UCSD-AML1 (cell line): ENCODE measurements around the gene ISL2.

ENCODE experiments used
- DNase-seq: peaks from one replicate; lab custom pipeline; 2025; ENCODE audit not compliant: unreplicated experiment; lab: John Stamatoyannopoulos, UW

Gene ISL2

GRCh38 chr15:76341366-76342057, 4.9 kb downstream of the ISL2 start:
- no peak for DNase-seq

- DNase-seq, result no peak
Measured at GRCh38 chr15:76342058-76342381, 5.4 kb downstream of the ISL2 start.

DNA sequence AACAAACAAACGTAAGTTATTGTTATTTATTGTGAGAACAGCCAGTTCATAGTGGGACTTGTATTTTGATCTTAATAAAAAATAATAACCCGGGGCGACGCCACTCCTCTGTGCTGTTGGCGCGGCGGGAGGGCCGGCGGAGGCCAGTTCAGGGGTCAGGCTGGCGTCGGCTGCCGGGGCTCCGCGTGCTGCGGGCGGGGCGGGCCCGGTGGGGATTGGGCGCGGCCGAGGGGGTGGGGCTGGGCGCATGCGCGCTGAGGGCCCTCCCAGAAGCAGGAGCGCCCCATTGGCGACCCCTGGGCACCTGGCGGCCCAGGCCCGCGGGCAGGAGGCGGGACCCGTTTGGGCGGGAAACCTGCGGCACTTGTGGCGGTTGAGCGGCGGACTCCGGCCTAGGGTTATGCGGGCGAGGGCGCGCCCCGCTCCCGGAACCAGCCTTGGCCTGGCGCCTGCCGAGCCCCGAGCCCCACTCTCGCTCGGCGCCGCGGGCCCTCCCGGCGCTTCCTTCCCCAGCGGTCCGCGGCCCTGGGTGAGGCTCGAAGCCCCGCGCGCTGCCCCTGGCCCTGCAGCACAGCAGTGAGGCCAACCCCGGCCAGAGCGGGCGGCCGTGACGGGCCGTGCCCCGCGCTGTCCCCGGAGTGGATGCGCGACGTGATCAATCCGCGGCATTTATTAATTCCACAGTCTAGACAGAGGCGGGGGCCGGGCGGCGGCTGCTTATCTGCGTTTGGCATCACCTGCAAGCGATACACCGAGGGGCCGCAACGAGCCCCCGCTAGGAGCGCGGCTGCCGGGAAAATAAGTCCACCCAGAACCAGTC, 6.0 kb downstream of the ISL2 start:
- DNase-seq, result no peak

GRCh38 chr15:76343313-76343996, 6.9 kb downstream of the ISL2 start:
- DNase-seq, result no peak

- no peak for DNase-seq
Measured at GRCh38 chr15:76344893-76345582, 8.5 kb downstream of the ISL2 start.

DNA sequence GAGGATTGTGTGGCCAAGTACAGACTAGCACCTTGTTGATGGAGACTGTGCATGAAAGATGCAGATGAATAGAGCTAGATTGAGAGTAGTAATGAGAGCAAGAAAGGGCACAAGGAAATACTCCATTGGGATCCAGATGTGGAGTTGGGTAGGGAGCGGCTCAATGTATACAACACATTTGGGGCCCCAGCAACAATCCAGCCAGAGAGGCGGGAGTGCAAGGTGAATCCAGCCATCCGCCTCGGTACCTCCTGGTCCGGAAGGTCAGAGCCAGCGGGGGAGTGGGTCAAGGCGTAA, 9.0 kb downstream of the ISL2 start:
- no peak for DNase-seq

- DNase-seq, result no peak
Measured at GRCh38 chr15:76345880-76346668, 9.5 kb downstream of the ISL2 start.

GRCh38 chr15:76346669-76347481, 10.3 kb downstream of the ISL2 start:
- DNase-seq, result no peak

DNA sequence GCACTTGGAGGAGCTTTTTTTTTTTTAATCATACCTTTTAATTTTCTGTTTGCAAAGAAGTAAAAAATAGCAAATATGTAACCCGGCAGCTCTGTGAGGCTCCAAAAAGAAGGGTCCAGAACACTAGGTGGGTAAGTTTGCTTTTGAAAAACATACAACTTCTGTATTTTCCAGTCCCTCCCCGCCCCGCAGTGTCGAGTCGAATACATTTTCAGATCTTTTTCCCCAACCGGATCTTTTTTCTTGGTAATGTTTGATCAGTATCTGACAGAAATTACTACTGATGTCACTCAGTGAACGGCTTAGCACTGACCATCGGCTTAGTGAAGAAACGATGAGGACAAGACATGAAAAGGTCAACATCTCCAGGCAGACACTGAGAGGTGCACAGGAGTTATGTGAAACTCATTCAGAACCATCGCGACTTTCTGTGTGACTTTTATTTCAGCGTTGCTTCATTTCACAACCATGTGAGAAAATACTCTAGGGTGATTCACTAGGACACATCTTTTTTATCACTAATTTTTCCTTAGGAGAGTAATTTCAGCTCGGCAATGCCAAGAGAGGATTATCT, 11.0 kb downstream of the ISL2 start:
- DNase-seq, result no peak

- no peak for DNase-seq
Measured at GRCh38 chr15:76349301-76350070, 12.9 kb downstream of the ISL2 start.

DNA sequence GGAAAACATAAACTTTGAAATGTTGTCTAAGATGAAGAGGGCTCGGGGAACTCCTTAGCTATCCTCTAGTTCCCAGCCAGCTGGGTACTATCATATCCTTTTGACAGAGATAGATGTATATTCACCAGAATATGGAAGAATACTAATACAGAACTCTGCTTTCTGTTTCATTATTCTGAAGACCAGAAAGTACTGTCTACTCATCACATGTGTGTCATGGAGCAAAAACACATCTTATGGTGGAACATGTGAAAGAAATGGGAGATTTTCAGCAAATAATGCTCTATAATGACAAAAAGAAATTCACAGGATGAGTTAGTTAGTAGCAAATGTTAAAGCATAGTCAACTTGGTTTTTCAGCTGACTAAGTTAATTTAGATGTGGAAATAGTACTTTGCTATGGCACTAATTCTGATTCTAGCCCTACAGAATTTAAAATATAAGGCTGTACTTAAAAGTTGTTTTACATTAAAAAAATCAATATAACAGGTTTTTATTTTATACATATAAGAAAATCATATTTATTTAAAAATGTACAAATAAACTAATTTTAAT, 16.5 kb downstream of the ISL2 start:
- DNase-seq, result no peak

GRCh38 chr15:76353903-76354302, 17.3 kb downstream of the ISL2 start:
- no peak for DNase-seq

- DNase-seq, result no peak
Measured at GRCh38 chr15:76354823-76355440, 18.4 kb downstream of the ISL2 start.

DNA sequence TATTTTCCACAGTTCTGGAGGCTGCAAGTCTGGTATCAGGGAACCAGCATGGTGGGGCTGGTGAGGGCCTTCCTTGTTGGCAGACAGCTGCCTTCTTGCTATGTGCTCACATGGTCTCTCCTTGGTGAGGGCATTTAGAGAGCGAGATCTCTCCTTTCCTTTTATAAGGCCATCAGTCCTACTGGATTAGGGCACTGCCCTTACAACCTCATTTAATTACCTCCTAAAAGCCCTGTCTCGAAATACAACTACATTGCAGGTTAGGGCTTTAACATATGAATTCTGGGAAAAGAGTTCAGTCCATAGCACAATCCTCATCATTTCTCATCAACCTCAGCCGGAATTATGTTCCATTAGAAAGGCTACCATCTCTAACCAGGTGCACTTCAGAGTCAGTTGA, 21.9 kb downstream of the ISL2 start:
- no peak for DNase-seq

DNA sequence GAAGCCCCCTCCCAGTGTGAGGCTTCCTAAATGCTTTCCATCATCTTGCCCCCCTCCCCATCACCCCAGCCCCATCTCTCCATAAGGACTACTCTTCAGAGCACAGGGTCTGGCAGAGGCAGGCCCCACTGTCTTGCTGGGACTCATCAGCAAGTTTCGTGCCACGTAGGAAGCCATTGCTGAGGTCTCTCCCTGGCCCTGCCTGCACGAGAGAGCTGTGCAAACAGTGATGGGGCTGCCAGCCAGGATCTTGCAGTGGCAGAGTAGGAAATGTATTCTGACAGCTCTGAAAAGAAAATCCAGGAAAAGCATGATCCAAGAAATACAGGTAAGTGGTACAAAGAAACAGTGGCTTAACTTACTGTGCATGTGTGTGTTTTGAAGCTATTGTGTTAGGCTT, 22.6 kb downstream of the ISL2 start:
- DNase-seq, result no peak

- no peak for DNase-seq
Measured at GRCh38 chr15:76360416-76360815, 23.8 kb downstream of the ISL2 start.

DNA sequence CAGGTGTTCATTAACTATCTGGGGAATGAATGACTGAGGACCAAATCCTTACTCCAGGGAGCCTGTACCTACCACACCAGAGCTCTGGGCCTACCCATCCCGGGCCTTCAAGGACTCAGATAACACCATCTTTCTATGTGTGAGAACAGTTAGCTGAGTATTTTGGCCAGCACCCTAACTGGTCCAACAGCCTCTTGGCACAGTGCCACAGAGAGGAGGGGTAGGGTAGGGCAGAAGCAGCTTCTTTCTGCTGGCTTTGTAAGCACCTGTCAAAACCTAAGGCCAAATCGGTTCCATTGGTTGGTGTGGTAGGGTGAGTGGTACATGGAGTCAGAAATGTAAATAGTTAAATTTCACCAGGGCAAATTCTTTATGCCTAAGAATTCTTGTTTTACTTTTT, 26.7 kb downstream of the ISL2 start:
- DNase-seq, result no peak

- DNase-seq, result no peak
Measured at GRCh38 chr15:76366714-76367113, 30.1 kb downstream of the ISL2 start.
